TTC549 (cell line): Measurements from ENCODE around the gene KCNN3.
A peak's percentile ranks its signal among the peaks of the same experiment; 100 is the strongest.
"Not testable (repeated sequence)": the region's sequence is repeated elsewhere in the genome, so short reads cannot be mapped to it uniquely, and the experiment has no call there.

Source experiments
- FAIRE-seq: peaks from 2 replicates; lab custom pipeline; 2012; peaks lifted over from hg19 to GRCh38; lab: Jason Lieb, UNC

KCNN3 gene

DNA sequence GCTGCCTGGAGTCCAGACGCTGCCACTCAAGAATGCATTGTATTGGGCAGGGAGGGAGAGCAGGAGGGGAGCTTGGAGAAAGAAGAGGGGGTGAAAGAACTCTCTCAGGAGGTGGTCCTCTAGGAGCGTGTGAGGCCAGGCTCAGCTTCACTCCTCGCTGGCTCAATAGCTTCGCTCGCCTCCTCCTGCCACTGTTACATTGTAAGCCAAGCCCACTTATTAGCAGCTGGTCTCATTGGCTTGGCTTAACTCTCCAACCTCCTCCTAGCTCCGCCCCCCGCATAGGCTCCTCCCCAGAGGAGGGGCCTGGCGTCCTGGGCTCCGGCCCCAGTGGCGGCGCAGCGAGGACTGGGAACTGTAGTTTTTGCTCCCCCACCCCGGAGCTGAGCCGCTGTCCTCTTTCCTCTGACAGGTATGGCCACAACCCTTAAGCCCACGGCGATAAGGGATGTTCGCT, at the start of gene KCNN3:
TSS of gene KCNN3 (minus strand) at position 167 of the 457 bp plus-strand sequence. CDS start 317 bp downstream, outside the sequence.
- peak; percentile 99 for FAIRE-seq

DNA sequence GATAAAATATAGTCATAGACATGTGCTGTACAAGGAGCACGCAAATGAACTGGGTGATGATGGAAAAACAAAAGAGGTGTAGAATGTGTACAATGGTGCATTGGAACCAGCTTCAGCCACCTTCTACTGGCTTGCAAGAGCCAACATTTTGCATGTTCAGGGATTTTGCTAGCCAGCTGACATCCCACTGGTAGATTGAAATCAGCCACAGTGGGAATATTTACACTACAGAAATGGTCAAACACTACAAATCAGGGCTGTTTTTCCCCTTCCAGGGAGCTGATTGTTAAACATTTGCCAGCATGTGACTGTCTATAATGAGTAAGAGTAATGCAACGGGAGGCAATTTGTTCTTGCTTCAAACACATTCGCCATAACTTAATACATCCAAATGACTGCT, 43.2 kb upstream of the KCNN3 start:
- no peak for FAIRE-seq

DNA sequence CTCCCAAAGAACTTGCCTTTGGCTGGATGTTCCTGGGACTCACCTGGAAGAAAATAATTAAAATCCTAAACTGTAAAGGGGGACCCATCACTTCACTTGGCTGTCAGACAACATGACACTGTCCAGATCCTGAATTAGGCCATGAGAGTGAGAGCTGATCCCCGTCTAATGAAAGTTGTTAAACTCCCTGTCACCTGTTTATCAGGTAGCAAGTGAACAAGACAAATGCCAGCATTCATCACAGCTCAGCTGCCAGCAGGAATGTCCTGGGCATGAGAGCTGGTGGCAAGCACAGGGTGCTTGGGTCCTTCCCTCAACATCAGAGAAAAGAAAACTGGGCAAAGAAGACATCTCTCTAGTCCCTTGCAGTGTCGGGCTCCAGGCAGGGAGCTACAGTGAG, 42.7 kb upstream of the KCNN3 start:
- no peak for FAIRE-seq

DNA sequence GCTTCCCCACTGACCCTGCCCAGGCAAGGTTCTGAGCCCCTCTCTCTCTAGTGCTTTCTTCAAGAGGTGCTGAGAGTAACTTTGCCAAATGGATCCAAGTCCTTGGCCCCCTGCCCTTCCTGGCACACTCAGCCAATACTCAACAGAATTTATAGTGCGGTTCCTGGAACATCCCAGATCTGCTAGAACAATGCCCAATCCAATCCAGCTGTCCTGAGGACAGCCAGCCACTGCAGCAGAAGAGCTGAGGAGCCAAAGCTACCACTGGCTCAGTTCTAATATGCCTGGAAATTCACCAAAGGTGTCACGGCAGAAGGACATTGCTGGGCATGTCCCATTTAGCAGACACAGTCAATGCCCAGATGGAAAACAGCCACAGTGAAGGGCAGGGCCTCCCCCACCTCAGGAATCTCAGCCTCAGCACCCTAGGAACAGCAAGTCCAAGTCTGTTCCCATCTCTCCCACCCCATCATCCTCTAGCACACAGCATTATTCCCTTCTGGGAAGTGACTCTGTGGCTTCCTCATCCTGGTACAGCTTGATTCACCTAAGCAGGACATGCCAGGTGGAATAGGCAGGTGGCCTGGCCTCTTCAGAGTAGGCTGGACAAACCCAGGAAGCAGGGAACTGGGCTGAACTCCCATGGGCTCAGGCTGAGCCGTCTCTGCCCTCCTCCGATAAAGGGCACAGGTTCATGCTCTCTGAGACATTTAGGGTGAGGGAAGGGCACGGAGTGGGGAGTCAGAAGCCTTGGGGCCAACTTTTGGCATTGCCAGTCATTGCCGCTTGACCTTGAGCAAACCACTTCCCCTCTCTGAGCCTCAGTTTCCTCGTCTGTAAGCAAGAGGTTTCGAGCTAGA, 41.8 kb upstream of the KCNN3 start:
- no peak for FAIRE-seq

DNA sequence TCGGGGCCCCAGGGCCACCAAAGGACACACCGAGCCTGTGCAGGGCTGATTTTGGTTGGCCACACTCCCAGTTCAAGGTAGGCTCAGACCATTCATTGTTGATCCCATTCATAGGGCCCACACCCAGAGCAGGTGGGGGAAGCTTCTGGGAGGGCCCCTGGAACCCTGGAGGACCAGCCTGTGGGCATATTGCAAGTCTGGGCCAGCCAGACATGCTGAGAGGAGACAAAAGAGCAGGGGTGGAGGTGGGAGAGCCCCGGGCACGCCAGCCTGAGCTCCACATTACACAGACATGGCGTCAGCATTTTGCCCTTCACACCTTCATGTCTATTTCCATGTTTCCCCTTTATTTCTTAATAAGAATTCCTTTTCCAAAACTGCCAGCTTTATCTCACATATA, 40.8 kb upstream of the KCNN3 start:
- no peak for FAIRE-seq

DNA sequence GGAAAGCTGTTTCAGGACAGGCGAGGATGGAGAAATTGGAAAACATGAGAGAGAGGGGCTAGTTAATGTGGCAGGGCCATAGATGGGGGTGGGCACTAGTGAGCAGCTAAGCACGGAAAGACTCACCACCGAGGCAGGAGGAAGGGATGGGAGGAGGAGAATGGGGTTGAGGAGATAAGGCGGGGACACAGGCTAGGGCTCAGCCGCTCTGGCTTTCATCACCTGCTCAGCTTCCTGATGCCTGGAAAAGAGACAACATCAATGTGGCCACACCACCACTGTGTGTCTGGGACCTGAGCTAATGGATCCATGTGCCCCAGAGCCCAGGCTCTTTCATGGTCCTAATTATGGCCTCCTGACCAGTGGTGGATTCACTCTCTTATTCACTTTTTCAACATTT, 38.9 kb upstream of the KCNN3 start:
- FAIRE-seq = no peak

DNA sequence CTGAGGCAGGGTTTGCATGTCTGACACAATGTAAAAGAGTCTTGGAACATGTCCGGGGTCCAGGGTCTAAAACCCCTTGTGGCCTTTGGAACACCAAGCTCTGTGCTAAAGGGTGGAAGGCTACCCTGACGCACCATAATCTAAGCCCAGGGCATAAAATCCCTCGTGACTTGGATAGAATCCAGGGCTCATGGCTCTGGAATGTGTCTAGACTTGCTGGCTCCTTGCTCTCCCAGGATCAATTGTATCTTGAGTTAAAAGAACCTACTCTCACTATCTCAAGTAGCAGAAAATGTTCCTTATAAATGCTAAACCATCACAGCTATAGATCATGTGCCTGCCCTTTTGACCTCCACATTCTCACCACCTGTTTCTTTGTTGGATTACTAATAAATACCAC, 38.0 kb upstream of the KCNN3 start:
- FAIRE-seq = not testable (repeated sequence)

DNA sequence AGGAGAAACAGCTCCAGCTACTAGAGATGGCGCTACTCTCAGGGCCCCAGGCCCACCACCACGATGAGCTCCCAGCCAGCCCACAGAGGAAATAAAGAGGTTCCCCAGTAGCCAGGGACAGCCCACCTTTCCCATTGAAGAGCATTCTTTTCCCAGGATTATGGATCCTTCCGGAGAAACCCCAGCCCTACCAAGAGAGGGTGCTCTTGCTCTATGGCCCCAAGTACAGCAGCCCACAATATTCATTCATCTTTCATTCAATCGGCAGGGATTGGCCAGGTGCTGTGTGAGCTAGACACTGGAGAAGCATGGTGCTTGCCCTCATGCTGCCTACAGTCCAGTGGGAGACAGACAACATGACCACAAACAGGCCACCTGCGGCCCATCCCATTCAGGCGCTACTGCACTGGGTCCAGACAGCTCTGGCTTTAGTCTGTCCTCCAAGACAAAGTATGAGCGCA, 36.6 kb upstream of the KCNN3 start:
- FAIRE-seq = no peak

DNA sequence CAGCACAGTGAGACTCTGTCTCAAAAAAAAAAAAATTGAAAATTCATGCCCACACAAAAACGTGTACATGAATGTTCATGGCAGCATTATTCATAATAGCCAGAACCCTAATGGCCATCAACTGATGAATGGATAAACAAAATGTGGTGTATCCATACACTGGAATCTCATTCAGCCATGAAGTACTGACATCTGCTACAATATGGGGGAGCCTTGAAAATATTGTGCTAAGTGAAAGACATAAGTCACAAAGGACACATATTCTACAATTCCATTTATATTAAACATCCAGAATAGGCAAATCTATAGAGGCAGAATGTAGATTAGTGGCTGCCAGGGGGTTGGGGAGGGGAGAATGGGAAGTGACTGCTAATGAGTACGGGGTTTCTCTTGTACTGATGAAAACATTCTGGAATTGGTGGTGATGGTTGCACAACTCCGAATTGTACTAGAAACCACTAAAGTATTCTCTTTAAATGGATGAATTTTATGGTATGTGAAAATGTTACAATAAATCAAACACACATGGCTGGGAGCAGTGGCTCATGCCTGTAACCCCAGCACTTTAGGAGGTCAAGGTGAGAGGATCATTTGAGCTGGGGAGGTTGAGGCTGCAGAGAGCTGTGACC, 33.0 kb upstream of the KCNN3 start:
- no peak for FAIRE-seq

DNA sequence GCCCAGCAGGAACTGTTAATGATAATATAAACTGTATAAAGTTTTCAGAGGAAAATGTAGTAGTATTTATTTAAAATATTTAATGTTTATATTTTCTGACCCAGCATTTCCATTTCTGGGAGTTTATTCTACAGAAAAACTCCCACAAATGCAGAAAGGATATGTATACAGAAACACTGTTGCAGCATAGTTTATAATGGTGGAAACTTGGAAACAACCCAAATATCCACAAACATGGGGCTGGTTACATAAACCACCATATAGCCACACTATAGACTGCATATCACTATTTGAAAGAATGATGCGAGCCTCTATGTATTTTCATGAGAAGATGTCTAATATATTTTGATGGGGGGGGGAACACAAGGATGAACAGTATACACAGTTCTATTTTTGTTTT, 31.5 kb upstream of the KCNN3 start:
- no peak for FAIRE-seq

DNA sequence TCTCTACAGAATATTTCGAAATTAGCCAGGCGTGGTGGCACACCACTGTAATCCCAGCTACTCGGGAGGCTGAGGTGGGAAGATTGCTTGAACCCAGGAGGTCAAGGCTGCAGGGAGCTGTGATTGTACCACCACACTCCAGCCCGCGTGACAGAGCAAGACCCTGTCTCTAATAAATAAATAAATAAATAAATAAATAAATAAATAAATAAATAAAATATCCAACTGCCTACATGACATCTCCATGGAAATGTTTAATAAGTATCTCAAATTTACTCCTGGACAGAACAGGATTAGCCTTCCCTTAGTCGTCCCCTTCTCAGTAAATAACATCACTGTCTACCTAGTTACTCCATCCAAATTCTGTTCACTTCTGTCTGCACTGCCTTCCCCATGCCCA, 29.0 kb upstream of the KCNN3 start:
- no peak for FAIRE-seq

DNA sequence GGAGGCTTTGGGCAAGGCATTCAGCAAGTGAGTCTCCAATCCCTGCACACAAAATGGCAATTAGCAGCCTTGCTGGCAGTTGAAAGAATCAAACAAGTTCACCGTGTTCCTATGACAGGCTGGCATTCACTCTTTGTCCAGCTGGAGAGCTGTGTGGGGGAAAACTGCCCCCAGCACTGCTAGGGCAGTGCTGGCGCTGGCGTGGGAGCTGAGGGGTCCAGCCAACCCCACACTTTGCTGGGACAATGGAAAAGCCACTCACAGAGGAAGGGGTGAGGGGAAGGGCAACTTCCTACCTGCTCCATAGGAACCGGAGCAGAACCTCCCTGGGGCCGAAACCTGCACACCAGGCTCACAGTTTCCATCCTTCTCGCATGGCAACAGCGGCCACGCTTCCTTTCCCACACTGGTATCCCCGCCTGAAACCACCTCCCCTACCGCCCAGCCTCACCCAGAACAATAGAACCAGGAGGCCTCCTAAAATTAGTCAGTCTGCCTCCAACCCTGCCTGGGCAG, 26.7 kb upstream of the KCNN3 start:
- no peak for FAIRE-seq

DNA sequence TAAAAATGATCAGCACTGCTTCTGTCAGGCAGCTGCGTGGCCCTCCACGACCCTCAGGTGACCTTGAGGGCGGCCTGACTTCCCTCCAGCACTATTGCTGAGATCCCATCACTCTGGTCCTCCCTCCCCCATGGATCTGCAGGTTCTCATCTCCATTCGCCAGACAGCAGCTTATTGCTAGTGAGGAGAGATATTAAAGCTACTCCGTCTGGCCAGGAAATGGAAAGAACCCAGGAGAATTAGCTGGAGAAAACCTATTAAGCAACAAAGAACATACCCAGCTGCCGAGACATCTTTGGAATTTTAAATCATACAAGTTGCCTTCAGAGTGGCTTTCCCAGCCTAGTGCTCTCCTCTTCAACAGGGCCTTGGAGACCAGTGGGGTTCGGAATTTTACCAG, 25.7 kb upstream of the KCNN3 start:
- FAIRE-seq = no peak

DNA sequence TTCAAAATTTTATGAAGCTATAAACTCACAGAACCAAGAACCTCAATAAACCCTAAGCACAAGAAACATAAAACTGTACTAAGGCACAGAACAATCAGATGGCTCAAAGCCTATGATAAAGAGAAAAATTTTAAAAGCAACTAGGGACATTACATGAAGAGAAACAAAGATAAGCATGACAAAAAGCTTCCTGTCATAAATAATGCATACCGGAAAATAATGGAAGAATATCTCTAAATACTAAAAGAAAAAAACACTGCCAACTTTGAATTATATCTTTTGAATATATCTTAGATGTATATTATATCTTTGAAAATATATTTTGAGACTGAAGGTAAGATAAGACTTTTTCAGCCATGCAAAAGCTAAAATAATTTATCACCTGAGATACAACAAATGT, 21.4 kb upstream of the KCNN3 start:
- FAIRE-seq = peak; percentile 82

DNA sequence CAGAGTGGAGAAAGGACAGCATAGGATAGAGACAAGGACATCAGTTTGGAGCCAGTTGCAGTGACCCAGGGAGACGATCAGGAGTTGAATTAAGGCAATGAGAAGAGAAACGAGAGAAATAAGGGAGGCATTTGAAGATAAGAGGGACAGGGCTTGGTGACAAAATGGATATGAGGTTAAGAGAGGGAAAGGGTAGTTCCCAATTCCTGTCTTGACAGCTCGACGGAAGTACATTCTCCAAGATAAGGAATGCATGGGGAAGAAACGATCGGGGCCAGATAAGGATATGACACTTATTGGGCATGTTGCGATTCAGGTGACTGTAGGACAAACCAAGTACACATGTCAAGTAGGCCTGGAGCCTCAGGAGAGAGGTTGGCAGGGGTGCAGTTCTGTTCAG, 18.7 kb upstream of the KCNN3 start:
- no peak for FAIRE-seq

DNA sequence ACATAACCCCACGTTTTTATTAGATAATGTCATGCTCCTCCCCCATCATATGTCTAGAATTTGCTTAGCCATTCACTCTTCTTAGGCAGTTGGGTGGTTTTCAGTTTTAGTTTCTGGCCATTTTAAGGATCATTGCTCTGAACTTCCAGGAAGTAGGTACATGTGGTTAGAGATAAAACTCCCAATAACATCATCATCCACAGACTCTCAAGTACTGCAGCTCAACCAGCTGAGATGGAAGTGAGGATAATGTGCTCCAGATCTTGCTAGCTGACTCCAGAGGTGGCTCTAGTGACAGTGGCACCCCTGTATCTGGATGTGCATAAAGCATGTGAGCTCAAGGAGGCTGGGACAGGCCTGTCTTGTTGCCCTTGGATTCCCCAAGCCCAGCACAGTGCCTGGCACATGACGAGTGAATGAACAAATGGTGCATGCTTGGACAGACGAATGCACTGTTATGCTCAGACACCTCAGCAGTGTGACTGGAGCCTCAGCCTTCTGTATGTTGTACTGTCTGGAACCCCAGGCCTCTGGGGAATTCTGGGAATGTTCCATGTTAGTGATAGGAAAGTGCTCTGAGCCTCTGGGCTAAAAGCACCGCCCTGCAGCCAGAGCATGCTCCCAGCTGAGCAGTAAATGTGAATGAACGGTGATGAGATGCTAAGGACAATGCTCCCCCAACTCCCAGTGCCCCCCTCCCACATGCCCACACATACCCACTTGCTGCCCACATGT, 16.4 kb upstream of the KCNN3 start:
- no peak for FAIRE-seq

DNA sequence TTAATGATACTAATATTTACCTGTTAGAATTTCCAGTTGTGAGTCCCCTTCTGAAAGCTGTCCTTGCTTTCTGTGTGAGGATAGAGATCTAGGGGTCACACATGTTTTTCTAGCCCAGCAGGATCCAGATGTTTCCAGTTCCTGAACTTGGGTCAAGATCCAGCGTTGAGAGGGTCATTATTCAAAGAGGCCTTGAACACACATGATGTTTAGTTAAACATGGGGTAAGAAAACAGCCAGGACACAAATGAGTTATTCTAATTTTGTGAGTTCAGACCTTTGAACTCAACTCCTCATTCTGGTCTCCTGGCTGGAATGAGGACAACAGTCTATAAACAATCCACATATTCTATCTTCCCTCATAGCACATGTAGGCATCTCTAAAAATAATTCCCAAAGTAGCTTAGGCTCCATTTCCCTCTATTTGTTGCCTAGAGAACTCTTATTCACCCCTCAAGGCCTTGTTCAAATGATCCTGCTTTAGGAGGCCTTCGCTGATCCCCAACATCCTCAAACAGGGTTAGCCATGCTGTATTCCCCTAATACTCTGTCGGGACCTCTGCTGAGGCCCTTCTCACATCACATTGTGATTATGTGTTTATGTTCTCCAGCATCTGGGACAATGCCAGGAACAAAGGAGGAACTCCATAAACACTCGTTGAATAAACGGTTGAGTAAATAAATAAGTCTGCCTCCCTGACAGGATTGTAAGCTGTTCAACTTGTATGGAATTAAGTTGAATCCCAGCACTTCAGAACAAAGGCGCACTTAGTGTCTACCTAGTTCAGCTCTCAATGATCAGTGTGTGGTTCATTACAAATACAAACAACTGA, 15.0 kb upstream of the KCNN3 start:
- no peak for FAIRE-seq

DNA sequence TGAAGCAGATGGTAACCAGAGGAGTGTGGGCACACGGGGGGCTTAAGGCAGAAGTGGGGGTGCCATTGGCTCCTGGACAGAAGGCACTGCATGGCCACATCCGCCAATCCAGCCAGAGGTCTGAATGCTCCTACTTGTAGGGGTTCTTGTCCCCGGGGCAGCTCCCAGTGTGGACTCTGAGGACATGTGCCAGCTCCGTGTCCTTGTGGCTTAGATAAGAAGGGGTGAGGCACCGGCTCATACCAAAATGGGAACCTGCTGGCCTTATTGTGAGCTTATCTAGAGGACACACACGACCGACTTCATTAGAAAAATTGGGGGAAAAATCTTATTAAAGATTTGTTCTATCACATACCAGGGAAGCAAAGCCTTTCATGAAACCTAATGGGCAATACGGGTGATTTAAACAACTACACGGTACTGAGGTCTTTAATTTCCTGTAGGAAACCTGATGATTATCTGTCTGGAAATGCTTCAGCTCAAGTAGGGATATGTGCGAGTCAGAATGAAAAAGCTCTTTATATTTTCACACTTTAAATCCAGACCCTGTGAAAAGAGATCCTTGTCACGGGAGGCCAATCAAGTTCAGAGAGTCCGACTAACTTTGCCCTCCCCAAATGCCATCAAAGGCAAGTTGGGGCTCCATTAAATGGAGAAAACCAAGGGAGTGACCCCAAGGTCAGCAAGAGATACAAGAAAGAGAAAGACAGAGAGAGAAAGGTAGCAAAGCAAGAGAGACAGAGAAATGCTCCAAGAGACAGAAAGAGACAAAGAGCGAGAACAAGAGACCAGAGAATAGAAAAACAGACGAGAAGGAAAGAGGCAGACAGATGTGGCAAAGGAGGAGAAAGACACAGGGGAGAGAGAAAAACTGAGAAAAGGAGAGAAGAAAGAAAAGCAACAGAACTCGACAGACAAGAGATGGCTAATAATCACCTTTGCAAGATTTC, 14.1 kb upstream of the KCNN3 start:
- no peak for FAIRE-seq

DNA sequence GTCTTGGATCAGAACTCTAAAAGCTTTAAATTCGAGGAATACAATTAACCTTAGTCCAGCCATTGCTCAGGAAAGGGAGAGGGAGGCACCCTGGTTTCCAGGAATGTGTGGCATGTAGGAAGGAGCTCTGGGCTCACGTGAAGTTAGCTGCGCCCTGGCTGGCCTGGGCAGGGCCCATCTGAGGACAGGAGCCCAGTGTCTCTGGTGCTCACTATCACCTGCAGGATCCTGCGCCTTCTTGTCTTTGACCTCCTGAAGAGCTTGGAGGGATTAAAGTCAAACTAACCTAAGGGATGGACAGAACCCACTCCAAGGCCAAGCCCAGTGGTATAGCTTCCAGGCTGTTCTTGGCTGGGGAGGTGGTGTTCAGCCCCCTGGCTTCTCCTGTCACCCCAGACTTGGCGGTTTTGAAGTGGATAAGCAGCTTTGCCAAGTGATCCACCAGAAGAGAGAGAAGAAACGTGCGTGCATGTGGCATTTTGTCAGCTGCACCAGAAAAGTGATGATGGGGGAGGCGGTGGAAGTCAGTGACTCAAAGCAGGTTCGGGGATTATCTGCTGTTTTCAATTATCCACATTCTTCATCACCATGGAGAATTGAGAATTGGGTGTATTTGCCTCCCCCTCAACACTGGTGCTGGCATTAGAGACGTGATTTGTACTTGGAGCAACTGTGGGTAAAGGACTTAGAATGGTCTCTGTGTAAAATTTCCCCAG, 11.9 kb upstream of the KCNN3 start:
- FAIRE-seq = no peak

DNA sequence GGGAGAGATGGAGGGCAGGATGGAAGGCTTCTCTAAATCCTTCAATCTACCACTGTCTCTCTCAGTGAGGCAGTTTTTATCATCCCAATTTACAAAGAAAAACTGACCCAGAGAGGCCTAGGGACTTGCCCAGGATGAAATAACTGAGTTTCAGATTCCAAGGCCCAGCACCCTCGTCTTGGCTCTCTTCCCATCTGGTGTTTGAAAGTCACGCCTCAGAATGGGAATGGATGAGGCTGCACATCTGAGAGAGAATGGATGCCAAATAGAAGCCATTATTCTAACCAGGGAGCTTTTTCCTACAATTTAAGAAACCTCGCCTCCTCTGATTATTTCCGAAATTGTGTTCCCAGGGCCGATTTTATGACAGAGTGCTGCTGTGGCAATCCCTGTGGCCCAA, 10.6 kb upstream of the KCNN3 start:
- FAIRE-seq = no peak
